H9 (cell line): ENCODE results near the gene MYCBP2. TPM values are rescaled to one million over a fixed set of nuclear protein-coding genes. Genes with fewer than 3 reads are reported as not detected.

Experiments used
- DNase-seq: peaks from one replicate; pipeline ENCODE4 v3.0.0-alpha.2; 2017
- H2AFZ ChIP-seq: one replicate; pipeline ENCODE4 v1.6.1; 2013; ENCODE audit warnings: mild to moderate bottlenecking, low read length, control low read depth, moderate library complexity
- H2AK5ac ChIP-seq: 2 replicates; pipeline ENCODE4 v1.6.1; 2013; ENCODE audit warnings: low read length, control low read depth, mixed read lengths; ENCODE audit not compliant: insufficient read length
- H2BK120ac ChIP-seq: one replicate; pipeline ENCODE4 v1.6.1; 2013; ENCODE audit warnings: low read depth, mild to moderate bottlenecking, low read length, control low read depth, inconsistent platforms; ENCODE audit not compliant: poor library complexity, severe bottlenecking
- H2BK12ac ChIP-seq: 2 replicates; pipeline ENCODE4 v1.6.1; 2013; ENCODE audit warnings: low read length, control low read depth, mixed read lengths, low read depth; ENCODE audit not compliant: insufficient read length
- H2BK15ac ChIP-seq: 2 replicates; pipeline ENCODE4 v1.6.1; 2013; ENCODE audit warnings: low read depth, low read length, control low read depth
- H2BK20ac ChIP-seq: one replicate; pipeline ENCODE4 v1.6.1; 2013; ENCODE audit warnings: low read depth, mild to moderate bottlenecking, low read length, control low read depth, inconsistent platforms; ENCODE audit not compliant: poor library complexity, severe bottlenecking
- H2BK5ac ChIP-seq: 2 replicates; pipeline ENCODE4 v1.6.1; 2013; ENCODE audit warnings: low read length, control low read depth, mixed read lengths; ENCODE audit not compliant: insufficient read length
- H3K14ac ChIP-seq: 2 replicates; pipeline ENCODE4 v1.6.1; 2013; ENCODE audit warnings: low read length, control low read depth; ENCODE audit not compliant: insufficient read depth
- H3K18ac ChIP-seq: 2 replicates; pipeline ENCODE4 v1.6.1; 2013; ENCODE audit warnings: low read depth, mild to moderate bottlenecking, mixed read lengths, low read length, control low read depth; ENCODE audit not compliant: insufficient read length
- H3K23ac ChIP-seq: 2 replicates; pipeline ENCODE4 v1.6.1; 2013; ENCODE audit warnings: low read length, control low read depth, mixed read lengths, low read depth; ENCODE audit not compliant: insufficient read length
- H3K23me2 ChIP-seq: 2 replicates; pipeline ENCODE4 v1.6.1; 2013; ENCODE audit warnings: low read depth, mild to moderate bottlenecking, mixed read lengths, low read length, control low read depth; ENCODE audit not compliant: insufficient read length, poor library complexity, severe bottlenecking
- H3K27ac ChIP-seq: 2 replicates; pipeline ENCODE4 v1.5.1; 2013; ENCODE audit warnings: low read length, control low read depth, mixed read lengths, low read depth; ENCODE audit not compliant: insufficient read length
- H3K27me3 ChIP-seq: 2 replicates; pipeline ENCODE4 v1.6.1; 2013; ENCODE audit warnings: low read length, control low read depth, inconsistent platforms; ENCODE audit not compliant: insufficient read depth
- H3K4ac ChIP-seq: 2 replicates; pipeline ENCODE4 v1.6.1; 2013; ENCODE audit warnings: low read depth, mild to moderate bottlenecking, control low read depth, inconsistent platforms, low read length, moderate library complexity
- H3K4me1 ChIP-seq: 2 replicates; pipeline ENCODE4 v1.6.1; 2013; ENCODE audit warnings: low read length, control low read depth, inconsistent platforms; ENCODE audit not compliant: insufficient read depth
- H3K4me2 ChIP-seq: 2 replicates; pipeline ENCODE4 v1.6.1; 2013; ENCODE audit warnings: low read length, control low read depth, mixed read lengths; ENCODE audit not compliant: insufficient read length, insufficient read depth
- H3K56ac ChIP-seq: 2 replicates; pipeline ENCODE4 v1.6.1; 2013; ENCODE audit warnings: low read depth, mild to moderate bottlenecking, mixed read lengths, low read length, control low read depth; ENCODE audit not compliant: insufficient read length
- H3K79me1 ChIP-seq: 2 replicates; pipeline ENCODE4 v1.6.1; 2013; ENCODE audit warnings: low read depth, mild to moderate bottlenecking, moderate library complexity, low read length, control low read depth, inconsistent platforms; ENCODE audit not compliant: insufficient read depth, poor library complexity, severe bottlenecking
- H3K79me2 ChIP-seq: 2 replicates; pipeline ENCODE4 v1.6.1; 2013; ENCODE audit warnings: low read length, control low read depth, inconsistent platforms; ENCODE audit not compliant: insufficient read depth
- H3K9ac ChIP-seq: 2 replicates; pipeline ENCODE4 v1.6.1; 2013; ENCODE audit warnings: low read length, control low read depth, mixed read lengths; ENCODE audit not compliant: insufficient read length; ENCODE audit errors: extremely low read depth
- H3K9me3 ChIP-seq: one replicate; pipeline ENCODE4 v1.6.1; 2013; ENCODE audit warnings: low read depth, low read length, inconsistent platforms; ENCODE audit not compliant: control insufficient read depth
- H3T11ph ChIP-seq: one replicate; pipeline ENCODE4 v1.6.1; 2013; ENCODE audit warnings: mild to moderate bottlenecking, low read length, control low read depth, inconsistent platforms
- H4K20me1 ChIP-seq: one replicate; pipeline ENCODE4 v1.6.1; 2013; ENCODE audit not compliant: control insufficient read depth, insufficient read length, insufficient read depth
- H4K5ac ChIP-seq: 2 replicates; pipeline ENCODE4 v1.6.1; 2013; ENCODE audit warnings: low read depth, mild to moderate bottlenecking, mixed read lengths, low read length, control low read depth; ENCODE audit not compliant: insufficient read length
- H4K8ac ChIP-seq: replicated peaks from 2 replicates; pipeline ENCODE4 v1.6.1; 2013; ENCODE audit warnings: low read length, control low read depth, mixed read lengths, low read depth; ENCODE audit not compliant: insufficient read length
- H4K91ac ChIP-seq: 2 replicates; pipeline ENCODE4 v1.6.1; 2013; ENCODE audit warnings: low read depth, mild to moderate bottlenecking, moderate library complexity, mixed read lengths, low read length, control low read depth; ENCODE audit not compliant: insufficient read length
- H3K27ac Mint-ChIP-seq, 3 experiments: 2 replicates in 2 of 3; 3 replicates in 1 of 3; pipeline ENCODE4 v1.8.0; 2020 to 2021; ENCODE audit warnings: mixed read lengths in 3 of 3, mild to moderate bottlenecking in 1 of 3, moderate library complexity in 1 of 3
- H3K27me3 Mint-ChIP-seq: 2 replicates; pipeline ENCODE4 v1.8.0; 2021; ENCODE audit warnings: low read depth, mild to moderate bottlenecking, moderate library complexity, mixed read lengths
- H3K36me3 Mint-ChIP-seq, 3 experiments: 2 replicates in 2 of 3; 3 replicates in 1 of 3; pipeline ENCODE4 v1.8.0; 2020 to 2021; ENCODE audit warnings: low read depth in 3 of 3, mixed read lengths in 3 of 3; ENCODE audit not compliant: insufficient read depth in 1 of 3
- H3K4me1 Mint-ChIP-seq, 2 experiments: 2 replicates each; pipeline ENCODE4 v1.8.0; 2020; ENCODE audit warnings: mixed read lengths in 2 of 2
- H3K4me3 Mint-ChIP-seq, 2 experiments: 2 replicates in 1 of 2; 3 replicates in 1 of 2; pipeline ENCODE4 v1.8.0; 2020 to 2021; ENCODE audit warnings: mild to moderate bottlenecking in 2 of 2, mixed read lengths in 2 of 2, moderate library complexity in 1 of 2
- H3K9me3 Mint-ChIP-seq, 2 experiments: 2 replicates in 1 of 2; 3 replicates in 1 of 2; pipeline ENCODE4 v1.8.0; 2020; ENCODE audit warnings: mild to moderate bottlenecking in 2 of 2, mixed read lengths in 2 of 2, moderate library complexity in 1 of 2
- total RNA-seq: library from RNA; stranded (reverse); gene quantifications from 2 replicates; pipeline ENCODE4 v1.2.1, GENCODE V29; 2021
- TF ChIP-seq, protein P1 (sequence below): fragments of 200-600 bp; sonication (generic); conservative IDR thresholded peaks from 3 replicates; pipeline ENCODE4 v1.8.0; 2021; ENCODE audit warnings: antibody characterized with exemption, mild to moderate bottlenecking

MYCBP2 gene
- total RNA-seq, 1 experiment from 2014 or later: 32.0 TPM

DNA sequence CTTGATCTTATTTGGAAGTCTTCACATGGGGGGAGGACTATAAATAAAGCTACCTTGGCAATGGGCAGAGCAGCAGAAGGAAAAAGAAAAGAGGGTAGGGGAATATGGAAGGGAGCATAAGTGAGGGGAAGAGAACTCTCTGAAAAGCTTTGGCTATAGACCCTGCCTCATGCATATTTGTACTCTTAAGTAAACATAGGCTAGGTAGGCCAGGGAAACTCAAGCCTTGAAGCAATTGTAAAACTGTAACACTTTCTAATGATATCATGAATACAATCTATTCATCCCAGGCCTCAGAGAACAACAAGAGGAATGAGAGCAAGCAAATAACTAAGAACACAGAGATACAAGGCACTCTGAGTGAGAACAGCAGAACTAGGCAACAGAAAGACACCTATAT lies 20.4 kb downstream of the MYCBP2 start:
- peaks cover 0 to 2% of the 10 kb centered on the region in 2 experiments; a peak in 1 of 5 replicates for H3K9me3 Mint-ChIP-seq
- Histone ChIP-seq H4K8ac (no peak overlapping the region), H3K79me2 (peaks cover 2% of the 10 kb centered on the region; the same call in 1 of the 2 replicates), H2AK5ac (no peak overlapping the region), H2AFZ (no peak overlapping the region), H2BK5ac (no peak overlapping the region), H2BK20ac (no peak overlapping the region), H3K4me1 (peaks cover 2% of the 10 kb centered on the region; the same call in 1 of the 2 replicates), H3K4ac (no peak overlapping the region), H4K5ac (no peak overlapping the region), H3K79me1 (no peaks in the 10 kb centered on the region), H3K56ac (no peak overlapping the region), H3K9ac (no peak overlapping the region), H3K4me2 (no peak overlapping the region), H3K27me3 (no peaks in the 10 kb centered on the region), H3K9me3 (no peaks in the 10 kb centered on the region), H4K20me1 (no peaks in the 10 kb centered on the region), H2BK12ac (no peak overlapping the region), H3K14ac (no peak overlapping the region), H3K27ac (no peak overlapping the region), H4K91ac (no peak overlapping the region), H3T11ph (no peak overlapping the region), H3K23me2 (no peaks in the 10 kb centered on the region), H2BK120ac (no peak overlapping the region), H2BK15ac (no peak overlapping the region), H3K23ac (no peak overlapping the region), H3K18ac (no peak overlapping the region)
- H3K4me1 Mint-ChIP-seq: peaks cover 56 to 65% of the 10 kb centered on the region in 2 experiments
- peak overlapping the region in 2 of 3 experiments; percentile 21 to 78; a peak in 3 of 7 replicates for H3K27ac Mint-ChIP-seq
- no peak for DNase-seq
- H3K27me3 Mint-ChIP-seq: no peaks in the 10 kb centered on the region
- peak overlapping the region in 1 of 2 experiments; percentile 12; a peak in 1 of 5 replicates for H3K4me3 Mint-ChIP-seq
- peaks cover 0 to 8% (median 2%) of the 10 kb centered on the region in 3 experiments; a peak in 2 of 7 replicates for H3K36me3 Mint-ChIP-seq
- TF ChIP-seq, protein P1, sequence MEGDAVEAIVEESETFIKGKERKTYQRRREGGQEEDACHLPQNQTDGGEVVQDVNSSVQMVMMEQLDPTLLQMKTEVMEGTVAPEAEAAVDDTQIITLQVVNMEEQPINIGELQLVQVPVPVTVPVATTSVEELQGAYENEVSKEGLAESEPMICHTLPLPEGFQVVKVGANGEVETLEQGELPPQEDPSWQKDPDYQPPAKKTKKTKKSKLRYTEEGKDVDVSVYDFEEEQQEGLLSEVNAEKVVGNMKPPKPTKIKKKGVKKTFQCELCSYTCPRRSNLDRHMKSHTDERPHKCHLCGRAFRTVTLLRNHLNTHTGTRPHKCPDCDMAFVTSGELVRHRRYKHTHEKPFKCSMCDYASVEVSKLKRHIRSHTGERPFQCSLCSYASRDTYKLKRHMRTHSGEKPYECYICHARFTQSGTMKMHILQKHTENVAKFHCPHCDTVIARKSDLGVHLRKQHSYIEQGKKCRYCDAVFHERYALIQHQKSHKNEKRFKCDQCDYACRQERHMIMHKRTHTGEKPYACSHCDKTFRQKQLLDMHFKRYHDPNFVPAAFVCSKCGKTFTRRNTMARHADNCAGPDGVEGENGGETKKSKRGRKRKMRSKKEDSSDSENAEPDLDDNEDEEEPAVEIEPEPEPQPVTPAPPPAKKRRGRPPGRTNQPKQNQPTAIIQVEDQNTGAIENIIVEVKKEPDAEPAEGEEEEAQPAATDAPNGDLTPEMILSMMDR: no peak
